Activated CD8-positive, alpha-beta memory T cell treated with anti-CD3 and anti-CD28 coated beads for 24 hours (primary cell): ENCODE data around the gene MUC20.
"Not testable (repeated sequence)": the region's sequence is repeated elsewhere in the genome, so short reads cannot be mapped to it uniquely, and the experiment has no call there.

Experiments used
- DNase-seq: peaks from one replicate; pipeline ENCODE4 v3.0.0-alpha.2; 2020

The MUC20 gene, protein sequence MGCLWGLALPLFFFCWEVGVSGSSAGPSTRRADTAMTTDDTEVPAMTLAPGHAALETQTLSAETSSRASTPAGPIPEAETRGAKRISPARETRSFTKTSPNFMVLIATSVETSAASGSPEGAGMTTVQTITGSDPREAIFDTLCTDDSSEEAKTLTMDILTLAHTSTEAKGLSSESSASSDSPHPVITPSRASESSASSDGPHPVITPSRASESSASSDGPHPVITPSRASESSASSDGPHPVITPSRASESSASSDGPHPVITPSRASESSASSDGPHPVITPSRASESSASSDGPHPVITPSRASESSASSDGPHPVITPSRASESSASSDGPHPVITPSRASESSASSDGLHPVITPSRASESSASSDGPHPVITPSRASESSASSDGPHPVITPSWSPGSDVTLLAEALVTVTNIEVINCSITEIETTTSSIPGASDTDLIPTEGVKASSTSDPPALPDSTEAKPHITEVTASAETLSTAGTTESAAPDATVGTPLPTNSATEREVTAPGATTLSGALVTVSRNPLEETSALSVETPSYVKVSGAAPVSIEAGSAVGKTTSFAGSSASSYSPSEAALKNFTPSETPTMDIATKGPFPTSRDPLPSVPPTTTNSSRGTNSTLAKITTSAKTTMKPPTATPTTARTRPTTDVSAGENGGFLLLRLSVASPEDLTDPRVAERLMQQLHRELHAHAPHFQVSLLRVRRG

DNA sequence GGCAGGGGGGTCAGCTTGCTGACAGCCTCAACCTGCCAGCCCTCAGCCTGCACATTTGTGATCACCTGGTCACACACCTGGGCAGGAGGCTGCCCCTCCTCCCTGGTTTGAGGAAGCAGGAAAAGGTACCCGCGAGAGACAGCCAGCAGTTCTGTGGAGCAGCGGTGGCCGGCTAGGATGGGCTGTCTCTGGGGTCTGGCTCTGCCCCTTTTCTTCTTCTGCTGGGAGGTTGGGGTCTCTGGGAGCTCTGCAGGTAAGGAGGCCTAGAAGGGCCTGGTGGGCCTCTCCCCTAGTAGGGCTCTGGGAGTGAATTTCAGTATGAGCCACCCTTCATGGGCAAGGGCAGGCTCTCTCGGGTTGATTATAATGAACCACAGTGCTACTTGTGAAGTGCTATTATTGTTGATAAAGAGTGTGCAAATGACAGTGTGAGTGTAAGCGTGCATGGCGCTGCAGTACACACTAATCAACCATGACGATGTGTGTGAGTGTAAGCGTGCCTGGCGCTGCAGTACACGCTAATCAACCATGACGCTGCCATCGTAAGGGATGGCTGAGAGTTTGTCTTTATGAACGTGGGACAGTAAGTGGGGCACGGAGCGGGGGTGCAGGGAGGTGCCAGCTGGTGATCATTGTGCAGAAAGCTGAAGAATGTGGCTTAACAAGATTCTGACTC is at the start of gene MUC20:
Gene MUC20, plus strand, starts transcription at position 148 of the 676 bp plus-strand sequence. Its CDS starts 30 bp downstream, at position 178.
- DNase-seq = not testable (repeated sequence)

- DNase-seq = not testable (repeated sequence)
Measured at GRCh38 chr3:195671283-195671682, 49.5 kb upstream of the MUC20 start.

GRCh38 chr3:195673711-195674110 is 47.1 kb upstream of the MUC20 start:
- not testable (repeated sequence) for DNase-seq

DNA sequence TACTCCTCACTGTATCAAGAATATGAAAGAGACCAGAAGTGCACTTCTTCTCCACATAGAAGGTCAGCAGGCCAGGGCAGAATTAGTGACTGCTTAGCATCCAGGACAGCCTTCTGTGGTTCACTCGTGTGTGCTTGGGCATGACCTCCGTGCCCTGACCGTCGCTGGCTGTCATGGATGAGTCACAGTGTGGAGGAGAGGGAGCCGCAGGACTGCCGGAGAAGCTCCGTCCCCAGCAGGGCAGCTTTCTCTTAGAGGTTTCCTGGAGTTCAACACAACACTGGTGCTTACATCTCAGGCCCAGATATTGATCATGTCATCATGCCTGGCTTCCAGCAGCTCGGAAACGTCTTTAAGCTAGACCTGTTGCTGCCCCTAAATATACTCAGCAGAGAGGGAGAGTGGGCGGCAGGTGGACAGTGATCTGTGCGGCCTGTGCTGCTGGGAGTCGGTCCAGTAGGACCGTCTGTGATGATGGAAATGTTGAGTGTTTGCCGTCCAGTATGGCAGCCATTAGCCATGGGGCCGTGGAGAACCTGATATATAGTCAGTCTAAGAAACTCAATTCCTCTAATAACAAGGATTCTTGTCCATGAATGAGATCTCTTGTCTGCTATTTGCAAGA is 42.3 kb upstream of the MUC20 start:
- DNase-seq = not testable (repeated sequence)

DNA sequence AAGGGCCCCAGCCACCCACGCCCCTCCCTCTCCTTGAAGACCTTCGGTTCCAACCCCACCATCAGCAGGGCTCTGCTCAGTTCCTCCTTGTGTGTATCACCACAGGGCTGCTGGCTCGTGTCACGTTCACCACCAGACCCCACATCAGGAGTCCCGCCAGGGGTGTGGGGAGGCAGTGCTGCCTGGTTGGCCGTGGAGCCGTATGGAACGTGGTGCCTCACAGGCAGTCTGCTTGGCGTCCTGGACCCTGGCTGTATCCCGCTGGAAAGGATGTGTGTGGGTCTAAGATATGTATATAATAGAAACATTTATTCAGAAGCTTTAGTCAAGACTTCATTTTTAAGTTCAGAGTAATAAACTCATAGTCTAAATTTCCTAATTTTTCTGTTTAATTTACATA is 40.1 kb upstream of the MUC20 start:
- DNase-seq = not testable (repeated sequence)

GRCh38 chr3:195681458-195682103 is 39.2 kb upstream of the MUC20 start:
- not testable (repeated sequence) for DNase-seq

DNA sequence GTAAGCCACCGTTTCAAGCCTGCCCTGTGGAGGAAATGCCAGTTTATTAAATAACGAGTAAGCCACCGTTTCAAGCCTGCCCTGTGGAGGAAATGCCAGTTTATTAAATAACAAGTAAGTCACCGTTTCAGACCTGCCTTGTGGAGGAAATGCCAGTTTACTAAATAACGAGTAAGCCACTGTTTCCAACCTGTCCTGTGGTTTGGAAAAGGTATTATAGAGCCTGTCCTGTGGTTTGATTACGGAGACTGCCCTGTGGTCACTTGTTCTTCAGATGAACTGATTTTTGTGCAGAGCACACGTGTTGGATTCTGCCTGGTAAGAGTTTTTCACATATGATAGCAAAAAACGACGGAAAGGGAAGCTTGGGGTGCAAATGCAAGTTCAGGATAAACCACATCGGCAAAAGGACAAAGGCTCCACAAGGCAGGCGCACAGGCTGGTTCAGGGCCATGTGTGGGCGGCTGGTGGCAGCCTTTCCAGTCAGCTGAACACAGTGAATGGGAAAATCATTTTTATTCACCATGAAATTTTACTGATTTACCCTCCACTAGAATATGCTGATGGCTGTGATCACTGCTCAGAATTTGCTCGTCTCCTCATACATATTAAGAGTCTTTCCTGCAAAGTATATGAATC is 38.6 kb upstream of the MUC20 start:
- DNase-seq = not testable (repeated sequence)

GRCh38 chr3:195683722-195684526 is 36.9 kb upstream of the MUC20 start:
- DNase-seq = not testable (repeated sequence)

DNA sequence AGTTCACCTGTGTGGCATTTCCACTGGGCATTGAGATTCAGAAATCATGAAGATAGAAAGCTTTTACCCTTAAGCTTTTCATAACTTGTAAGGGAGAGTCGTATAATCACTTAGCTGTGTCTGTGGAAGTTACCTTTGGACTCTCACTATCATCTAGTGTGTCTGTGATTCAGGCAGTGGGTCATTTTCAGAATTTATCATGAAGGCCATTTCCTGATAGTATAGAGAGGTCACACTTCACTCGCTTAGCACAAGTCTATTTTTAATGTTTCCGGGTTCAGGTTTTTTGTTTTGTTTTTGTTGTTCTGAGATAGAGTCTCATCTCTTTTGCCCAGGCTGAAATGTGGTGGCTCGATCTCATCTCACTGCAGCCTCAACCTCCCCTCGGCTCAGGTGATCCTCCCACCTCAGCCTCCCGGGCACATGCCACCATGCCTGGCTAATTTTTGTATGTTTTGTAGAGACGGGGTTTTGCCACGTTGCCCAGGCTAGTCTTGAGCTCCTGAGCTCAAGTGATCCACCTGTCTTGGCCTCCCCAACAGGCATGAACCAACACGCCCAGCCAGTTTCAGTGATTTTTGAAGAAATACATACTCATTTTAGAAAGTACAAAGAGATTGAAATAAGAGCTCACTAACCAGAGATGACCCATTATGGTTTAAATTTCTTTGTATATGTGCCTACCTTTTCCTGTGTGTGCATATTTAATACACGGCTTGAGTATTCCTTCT is 36.1 kb upstream of the MUC20 start:
- DNase-seq = not testable (repeated sequence)

- DNase-seq = not testable (repeated sequence)
Measured at GRCh38 chr3:195686537-195687208, 34.1 kb upstream of the MUC20 start.

- not testable (repeated sequence) for DNase-seq
Measured at GRCh38 chr3:195687209-195687760, 33.5 kb upstream of the MUC20 start.

- DNase-seq = not testable (repeated sequence)
Measured at GRCh38 chr3:195688471-195689183, 32.2 kb upstream of the MUC20 start.

- DNase-seq = not testable (repeated sequence)
Measured at GRCh38 chr3:195689184-195690070, 31.4 kb upstream of the MUC20 start.

- no peak for DNase-seq
Measured at GRCh38 chr3:195690951-195691350, 29.8 kb upstream of the MUC20 start.

- DNase-seq = peak; percentile 57
Measured at GRCh38 chr3:195691596-195692353, 29.0 kb upstream of the MUC20 start.

DNA sequence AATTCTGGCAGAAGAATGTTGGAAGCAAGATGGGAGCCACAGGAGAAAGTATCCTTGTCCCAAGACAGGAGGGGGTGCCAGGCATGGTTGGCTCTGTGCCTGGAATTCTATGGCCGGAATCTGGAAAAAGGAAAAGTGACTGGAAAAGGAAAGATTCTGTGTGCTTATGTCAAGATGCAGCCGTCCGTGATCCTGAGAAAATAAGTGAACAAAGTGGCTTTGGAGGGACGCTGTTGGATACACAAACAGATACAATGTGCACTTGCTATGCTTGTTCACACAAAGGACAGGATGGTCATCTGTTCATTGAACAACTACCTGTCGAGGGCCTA is 28.5 kb upstream of the MUC20 start:
- no peak for DNase-seq
